HepG2 (cell line): Measurements from ENCODE around the gene MAPK8IP1. TPM values are rescaled to one million over a fixed set of nuclear protein-coding genes. Genes with fewer than 3 reads are reported as not detected.

Experiments used
- ATF4 ChIP-seq, 2 experiments: fragments of 450-650 bp in 1 of 2; sonication (generic) in 1 of 2; formaldehyde crosslinking; IDR thresholded peaks; 2 replicates each; pipeline versions ENCODE4 v1.5.0 to v1.8.0; 2020 to 2022; ENCODE audit warnings: mild to moderate bottlenecking in 1 of 2, missing genetic modification reagents in 1 of 2
- HHEX ChIP-seq: IDR thresholded peaks from 2 replicates; pipeline ENCODE4 v1.6.1; 2016; ENCODE audit warnings: control low read depth
- HOXA3 ChIP-seq: sonication (generic); formaldehyde crosslinking; IDR thresholded peaks from 2 replicates; pipeline ENCODE4 v1.5.0; 2020; ENCODE audit warnings: missing genetic modification reagents
- KDM6A ChIP-seq: IDR thresholded peaks from 2 replicates; pipeline ENCODE4 v1.6.1; 2016; ENCODE audit warnings: low read depth
- MLX ChIP-seq: IDR thresholded peaks from 2 replicates; pipeline ENCODE4 v1.6.1; 2016
- MXD3 ChIP-seq: IDR thresholded peaks from 2 replicates; pipeline ENCODE4 v1.6.1; 2016; ENCODE audit warnings: mild to moderate bottlenecking, missing biosample characterization, missing genetic modification reagents
- NR2F6 ChIP-seq, 2 experiments: IDR thresholded peaks; 2 replicates each; pipeline ENCODE4 v1.6.1; 2016; ENCODE audit warnings: antibody characterized with exemption in 1 of 2, mild to moderate bottlenecking in 1 of 2
- PAX8 ChIP-seq: sonication (generic); formaldehyde crosslinking; IDR thresholded peaks from 2 replicates; pipeline ENCODE4 v1.8.0; 2022; ENCODE audit warnings: mild to moderate bottlenecking, missing genetic modification reagents, borderline replicate concordance
- PHF21A ChIP-seq: sonication (generic); formaldehyde crosslinking; IDR thresholded peaks from 2 replicates; pipeline ENCODE4 v1.5.0; 2020; ENCODE audit warnings: mild to moderate bottlenecking, missing genetic modification reagents
- REL ChIP-seq: sonication (generic); formaldehyde crosslinking; conservative IDR thresholded peaks from 2 replicates; pipeline ENCODE4 v1.8.0; 2022; ENCODE audit warnings: mild to moderate bottlenecking, missing genetic modification reagents, moderate library complexity
- SIX4 ChIP-seq: sonication (generic); formaldehyde crosslinking; IDR thresholded peaks from 2 replicates; pipeline ENCODE4 v1.4.0; 2020; ENCODE audit warnings: missing genetic modification reagents
- SOX6 ChIP-seq, 2 experiments: fragments of 450-650 bp in 1 of 2; sonication (generic) in 1 of 2; formaldehyde crosslinking in 1 of 2; IDR thresholded peaks; 2 replicates each; pipeline versions ENCODE4 v1.4.0 to v1.6.1; 2017 to 2020; ENCODE audit warnings: antibody characterized with exemption in 1 of 2, mild to moderate bottlenecking in 1 of 2, missing genetic modification reagents in 1 of 2
- SP2 ChIP-seq: sonication (generic); formaldehyde crosslinking; IDR thresholded peaks from 2 replicates; pipeline ENCODE4 v1.5.1; 2020; ENCODE audit warnings: mild to moderate bottlenecking, missing genetic modification reagents
- SRSF4 ChIP-seq: fragments of 200-400 bp; formaldehyde crosslinking; IDR thresholded peaks from one replicate; pipeline ENCODE4 v1.6.1; 2018; ENCODE audit warnings: mild to moderate bottlenecking, low read depth, low read length, moderate library complexity; ENCODE audit not compliant: poor library complexity, severe bottlenecking
- TEAD2 ChIP-seq: sonication (generic); formaldehyde crosslinking; IDR thresholded peaks from 2 replicates; pipeline ENCODE4 v1.9.0; 2021; ENCODE audit warnings: missing genetic modification reagents
- TFDP2 ChIP-seq: sonication (generic); formaldehyde crosslinking; IDR thresholded peaks from 2 replicates; pipeline ENCODE4 v1.4.0; 2020; ENCODE audit warnings: missing genetic modification reagents
- TIGD3 ChIP-seq: sonication (generic); formaldehyde crosslinking; IDR thresholded peaks from 2 replicates; pipeline ENCODE4 v1.5.1; 2020; ENCODE audit warnings: mild to moderate bottlenecking, missing genetic modification reagents, borderline replicate concordance
- ZBTB42 ChIP-seq: sonication (generic); formaldehyde crosslinking; IDR thresholded peaks from 2 replicates; pipeline ENCODE4 v1.5.0; 2020; ENCODE audit warnings: mild to moderate bottlenecking, missing genetic modification reagents
- ZEB1 ChIP-seq: IDR thresholded peaks from 2 replicates; pipeline ENCODE4 v1.6.1; 2012; ENCODE audit warnings: mild to moderate bottlenecking, low read depth, inconsistent platforms; ENCODE audit not compliant: insufficient replicate concordance
- ZFP82 ChIP-seq: sonication (generic); formaldehyde crosslinking; IDR thresholded peaks from 2 replicates; pipeline ENCODE4 v1.5.1; 2020; ENCODE audit warnings: mild to moderate bottlenecking, missing genetic modification reagents, borderline replicate concordance
- ZNF296 ChIP-seq: sonication (generic); formaldehyde crosslinking; conservative IDR thresholded peaks from 2 replicates; pipeline ENCODE4 v1.5.0; 2020; ENCODE audit warnings: mild to moderate bottlenecking, missing genetic modification reagents
- ZNF354B ChIP-seq: sonication (generic); formaldehyde crosslinking; IDR thresholded peaks from 2 replicates; pipeline ENCODE4 v1.8.0; 2022; ENCODE audit warnings: mild to moderate bottlenecking, missing genetic modification reagents
- ZNF468 ChIP-seq: sonication (generic); formaldehyde crosslinking; IDR thresholded peaks from 2 replicates; pipeline ENCODE4 v1.8.0; 2022; ENCODE audit warnings: mild to moderate bottlenecking, moderate library complexity, missing genetic modification reagents
- ZNF576 ChIP-seq: sonication (generic); formaldehyde crosslinking; IDR thresholded peaks from 2 replicates; pipeline ENCODE4 v1.4.0; 2020; ENCODE audit warnings: mild to moderate bottlenecking, missing genetic modification reagents
- ZNF607 ChIP-seq: sonication (generic); formaldehyde crosslinking; IDR thresholded peaks from 2 replicates; pipeline ENCODE4 v1.5.1; 2020; ENCODE audit warnings: missing genetic modification reagents, mild to moderate bottlenecking, borderline replicate concordance
- ZNF629 ChIP-seq: sonication (generic); formaldehyde crosslinking; conservative IDR thresholded peaks from 2 replicates; pipeline ENCODE4 v1.5.0; 2020; ENCODE audit warnings: missing genetic modification reagents
- ZNF674 ChIP-seq: sonication (generic); formaldehyde crosslinking; IDR thresholded peaks from 2 replicates; pipeline ENCODE4 v1.5.0; 2020; ENCODE audit warnings: low read depth, mild to moderate bottlenecking, missing genetic modification reagents
- polyA plus RNA-seq, 8 experiments: library from polyadenylated mRNA; depleted of rRNA in 3 of 8; stranded (reverse) in 7 of 8; unstranded in 1 of 8; fragments of >200 nt; fragmentation: Illumina TruSeq in 4 of 8; extraction: Trizol in 4 of 8; gene quantifications; 2 replicates each; pipeline versions ENCODE4 v1.2.1 to v1.2.3, GENCODE V29; 2011 to 2016; ENCODE audit warnings: low read depth in 4 of 8, missing spikeins in 1 of 8, mixed read lengths in 1 of 8; ENCODE audit not compliant: insufficient read depth in 1 of 8
- total RNA-seq, 5 experiments: library from RNA; depleted of rRNA; stranded (reverse); fragments of >200 nt; fragmentation: Illumina TruSeq; extraction: Trizol; gene quantifications; 2 replicates each; pipeline ENCODE4 v1.2.3, GENCODE V29; 2016; ENCODE audit warnings: low read depth in 1 of 5

MAPK8IP1 gene
- total and polyA plus RNA-seq, 2 of the 13 experiments (the other 11 are each of a cell fraction or from before 2014, with no cell fraction given), result 2.2 to 4.2 TPM

- TF ChIP-seq ZNF354B (no peak), SIX4 (no peak), SP2 (CRISPR knock-in tag) (no peak), ZNF629 (CRISPR knock-in tag) (peak; percentile 34; the same call in 1 of the 2 replicates), ZNF607 (CRISPR knock-in tag) (no peak), MXD3 (no peak), MLX (CRISPR knock-in tag) (no peak), ZNF296 (peak; percentile 61; the same call in 1 of the 2 replicates), ZEB1 (peak; percentile 39), ZNF674 (CRISPR knock-in tag) (no peak), PHF21A (peak; percentile 56; the same call in 1 of the 2 replicates), HOXA3 (CRISPR knock-in tag) (peak; percentile 37; the same call in 1 of the 2 replicates), TFDP2 (no peak), ZNF468 (CRISPR knock-in tag) (no peak), PAX8 (no peak), TIGD3 (no peak), ZFP82 (no peak), REL (CRISPR knock-in tag) (no peak), KDM6A (no peak), ATF4 (CRISPR knock-in tag; IDR thresholded peaks at IDR 0.05) (no peak), HHEX (CRISPR knock-in tag) (peak; percentile 62), SRSF4 (no peak), NR2F6 (IDR thresholded peaks at IDR 0.05) (no peak), NR2F6 (CRISPR knock-in tag; IDR thresholded peaks at IDR 0.05) (no peak), ZBTB42 (CRISPR knock-in tag) (no peak), ZNF576 (no peak), SOX6 (IDR thresholded peaks at IDR 0.05) (no peak), SOX6 (CRISPR knock-in tag; IDR thresholded peaks at IDR 0.05) (peak; percentile 74), TEAD2 (CRISPR knock-in tag) (no peak)
These were observed 36.8 kb upstream of the MAPK8IP1 start (continued) for GRCh38 chr11:45848654-45849081.
